GM12891 (cell line): ENCODE data around the gene TENM4.

Source experiments
- PAX5 ChIP-seq: IDR thresholded peaks from 2 replicates; pipeline ENCODE4 v1.6.1; 2011; ENCODE audit warnings: low read length, moderate library complexity, mild to moderate bottlenecking; ENCODE audit not compliant: insufficient read depth, severe bottlenecking
- POLR2A ChIP-seq: IDR thresholded peaks from 2 replicates; pipeline ENCODE4 v1.6.1; 2011; ENCODE audit warnings: low read depth, low read length, control low read depth
- POLR2AphosphoS5 ChIP-seq: IDR thresholded peaks from 2 replicates; pipeline ENCODE4 v1.6.1; 2011; ENCODE audit warnings: low read depth, low read length, control low read depth
- SPI1 ChIP-seq: IDR thresholded peaks from 2 replicates; pipeline ENCODE4 v1.6.1; 2011; ENCODE audit warnings: low read depth, low read length, control low read depth
- TAF1 ChIP-seq: IDR thresholded peaks from 2 replicates; pipeline ENCODE4 v1.6.1; 2011; ENCODE audit warnings: low read depth, low read length, control low read depth

- TF ChIP-seq POLR2A (no peak), POLR2AphosphoS5 (no peak), TAF1 (no peak), SPI1 (no peak), PAX5 (no peak)
Observed at GRCh38 chr11:79080551-79080950, 360.3 kb downstream of the TENM4 start.
